ENCODE measurements around the gene RNPS1. TPM values are rescaled to one million over a fixed set of nuclear protein-coding genes. Genes with fewer than 3 reads are reported as not detected.
"Not testable (repeated sequence)": the region's sequence is repeated elsewhere in the genome, so short reads cannot be mapped to it uniquely, and the experiment has no call there.

The RNPS1 gene
- total RNA-seq, 2 donors from 2014 or later = 98.8 to 120 TPM

DNA sequence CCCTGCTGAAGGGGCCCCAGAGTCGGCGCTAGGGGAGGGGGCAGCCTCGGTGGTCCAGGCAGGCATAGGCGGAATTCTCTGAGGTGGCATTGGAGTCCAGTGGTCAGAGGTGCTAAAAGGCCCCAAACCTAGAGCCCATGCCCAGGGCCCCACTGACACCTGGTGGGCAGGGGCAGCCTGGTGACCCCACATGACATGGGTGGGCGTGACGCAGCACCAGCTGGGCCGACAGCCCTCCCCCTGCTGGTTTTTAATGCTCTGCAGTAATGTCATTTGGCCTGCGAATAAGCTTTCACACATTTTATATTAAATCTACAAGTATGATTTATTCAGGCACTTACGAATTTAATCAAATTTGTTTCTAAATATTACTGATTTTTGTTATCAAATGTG lies 2.1 kb upstream of the RNPS1 start:
- DNase-seq (no peak), ATAC-seq (no peak)
- intact Hi-C loops (cut with DNase I) = no loop called here

DNA sequence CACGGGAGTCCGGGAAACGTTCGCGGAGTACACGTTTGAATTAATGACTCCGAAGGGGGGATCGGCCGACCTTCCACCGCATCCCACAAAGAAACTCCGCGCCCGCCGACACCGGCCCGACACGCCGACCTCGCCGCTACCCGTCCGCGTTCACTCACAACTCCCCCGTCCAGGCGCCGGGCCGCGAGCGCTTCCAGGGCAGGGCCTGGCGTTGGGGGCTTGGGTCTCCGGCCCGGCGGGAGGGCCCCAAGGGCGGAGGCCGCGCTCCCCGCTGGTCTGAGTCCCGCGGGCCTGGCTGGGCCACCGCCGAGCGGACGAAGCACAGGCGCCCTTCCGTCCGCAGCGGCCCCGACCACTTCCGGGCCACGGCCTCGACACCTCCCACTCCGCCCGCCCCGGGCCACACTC lies 417 bp downstream of the RNPS1 start:
- peak; percentile 89 to 90 for ATAC-seq
- intact Hi-C loops (cut with DNase I); DNase-seq: not testable (repeated sequence)

- ATAC-seq; intact Hi-C loops (cut with DNase I): not testable (repeated sequence)
- DNase-seq = peak; percentile 13
Observed at GRCh38 chr16:2266887-2267286, 1.0 kb downstream of the RNPS1 start.

DNA sequence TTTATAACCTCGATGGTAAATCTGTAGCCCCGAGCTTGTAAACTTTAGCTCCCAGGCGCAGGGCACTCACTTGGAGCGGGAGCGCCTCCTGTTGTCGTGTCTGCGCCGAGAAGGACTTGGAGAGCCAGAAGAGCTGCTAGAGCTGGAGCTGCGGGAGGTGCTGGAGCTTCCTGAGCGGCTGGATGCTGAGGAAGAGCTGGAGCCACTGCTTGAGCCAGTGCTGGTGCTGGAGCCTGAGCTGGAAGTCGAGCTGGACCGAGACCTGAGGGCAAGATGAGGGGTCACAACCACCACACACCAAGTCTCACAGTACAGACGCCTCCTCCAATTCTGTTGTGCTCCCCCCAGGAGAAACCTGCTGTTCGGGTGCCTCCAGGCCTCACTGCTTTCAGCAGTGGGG lies 4.9 kb downstream of the RNPS1 start:
- intact Hi-C loops (cut with DNase I); ATAC-seq; DNase-seq: not testable (repeated sequence)

- no peak for ATAC-seq
- no peak for DNase-seq
- intact Hi-C loops (cut with DNase I) = no loop called here
Observed at GRCh38 chr16:2260250-2260649, 7.7 kb downstream of the RNPS1 start.

DNA sequence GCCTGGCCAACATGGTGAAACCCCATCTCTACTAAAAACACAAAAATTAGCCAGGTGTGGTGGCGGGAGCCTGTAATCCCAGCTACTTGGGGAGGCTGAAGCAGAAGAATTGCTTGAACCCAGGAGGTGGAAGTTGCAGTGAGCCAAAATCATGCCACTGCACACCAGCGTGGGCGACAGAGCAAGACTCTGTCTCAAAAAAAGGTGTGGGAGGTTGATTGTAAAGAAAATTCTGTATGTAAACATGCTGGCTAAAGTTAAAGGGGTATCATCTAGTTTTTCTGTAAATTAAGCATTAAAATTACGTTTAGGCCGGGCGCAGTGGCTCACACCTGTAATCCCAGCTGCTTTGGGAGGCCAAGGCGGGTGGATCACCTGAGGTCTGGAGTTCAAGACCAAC lies 9.4 kb downstream of the RNPS1 start:
- intact Hi-C loops (cut with DNase I); ATAC-seq: not testable (repeated sequence)
- DNase-seq = peak; percentile 4

DNA sequence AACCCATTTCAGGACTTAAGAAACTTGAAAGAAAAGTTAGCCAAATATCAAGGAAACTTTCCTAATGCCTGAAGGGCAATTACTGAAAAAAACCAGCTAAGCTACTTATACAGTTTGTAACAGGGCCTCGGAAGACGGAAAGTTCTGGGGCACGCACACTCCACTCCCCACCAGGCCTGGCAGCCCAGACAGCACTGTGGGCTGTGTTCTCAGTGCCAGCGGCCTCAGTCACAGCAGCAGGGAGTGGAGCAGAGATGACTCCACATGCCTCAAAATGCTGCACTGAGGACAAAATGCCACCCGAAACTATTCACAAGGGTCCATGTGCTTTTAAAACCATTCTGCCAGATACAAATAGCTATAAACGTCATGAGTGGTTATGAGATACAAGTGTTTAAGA lies 10.2 kb downstream of the RNPS1 start:
- DNase-seq (no peak), ATAC-seq (no peak)
- intact Hi-C loops (cut with DNase I) = no loop called here

DNA sequence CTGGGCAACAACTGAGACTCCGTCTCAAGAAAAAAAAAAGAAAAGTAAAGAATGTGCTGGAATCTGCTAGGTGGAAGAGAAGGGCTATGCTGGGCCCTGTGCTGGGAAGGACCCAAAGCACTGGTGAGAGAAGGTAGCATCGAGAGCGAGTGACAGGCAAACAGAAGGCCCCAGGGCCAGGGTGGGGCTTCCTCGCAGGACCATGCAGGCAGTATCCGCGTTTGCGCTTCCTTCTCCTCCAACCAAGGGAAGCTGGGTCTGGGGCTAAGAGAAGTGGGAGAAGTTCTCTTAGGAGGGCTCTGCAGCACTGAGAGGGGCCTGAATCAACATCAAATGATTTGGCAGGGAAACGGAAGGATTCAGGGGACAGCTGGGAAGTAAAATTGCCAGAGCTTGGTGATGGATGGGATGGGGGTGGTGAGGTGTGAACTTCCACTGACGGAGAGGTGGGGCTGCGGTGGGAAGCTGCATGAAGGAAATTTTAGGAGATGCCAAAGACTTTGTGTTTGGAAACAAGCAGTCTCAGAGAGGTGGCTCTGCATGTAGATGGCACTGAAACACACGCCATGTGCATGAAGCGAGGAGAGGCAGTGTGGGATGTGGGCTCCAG lies 11.3 kb downstream of the RNPS1 start:
- intact Hi-C loops (cut with DNase I) = no loop called here
- DNase-seq (peak; percentile 1), ATAC-seq (no peak)

- no peak for DNase-seq
- intact Hi-C loops (cut with DNase I) = no loop called here
- no peak for ATAC-seq
Observed at GRCh38 chr16:2253293-2253692, 14.6 kb downstream of the RNPS1 start.

DNA sequence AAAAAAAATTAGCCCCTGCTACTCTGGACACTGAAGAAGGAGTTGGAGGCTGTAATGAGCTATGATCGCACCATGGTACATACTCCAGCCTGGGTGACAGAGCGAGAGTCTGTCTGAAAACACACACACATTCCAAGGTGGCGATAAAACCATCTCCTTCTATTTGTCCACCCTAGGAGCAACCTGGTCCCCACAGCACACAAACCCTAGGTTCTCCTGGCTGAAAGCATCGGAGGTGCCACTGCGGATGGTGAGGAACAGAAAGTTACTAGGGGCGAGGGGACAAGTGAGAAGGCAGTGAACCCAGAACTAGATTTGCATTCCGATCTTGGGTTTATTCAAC lies 15.1 kb downstream of the RNPS1 start:
- DNase-seq = no peak
- intact Hi-C loops (cut with DNase I) = no loop called here

DNA sequence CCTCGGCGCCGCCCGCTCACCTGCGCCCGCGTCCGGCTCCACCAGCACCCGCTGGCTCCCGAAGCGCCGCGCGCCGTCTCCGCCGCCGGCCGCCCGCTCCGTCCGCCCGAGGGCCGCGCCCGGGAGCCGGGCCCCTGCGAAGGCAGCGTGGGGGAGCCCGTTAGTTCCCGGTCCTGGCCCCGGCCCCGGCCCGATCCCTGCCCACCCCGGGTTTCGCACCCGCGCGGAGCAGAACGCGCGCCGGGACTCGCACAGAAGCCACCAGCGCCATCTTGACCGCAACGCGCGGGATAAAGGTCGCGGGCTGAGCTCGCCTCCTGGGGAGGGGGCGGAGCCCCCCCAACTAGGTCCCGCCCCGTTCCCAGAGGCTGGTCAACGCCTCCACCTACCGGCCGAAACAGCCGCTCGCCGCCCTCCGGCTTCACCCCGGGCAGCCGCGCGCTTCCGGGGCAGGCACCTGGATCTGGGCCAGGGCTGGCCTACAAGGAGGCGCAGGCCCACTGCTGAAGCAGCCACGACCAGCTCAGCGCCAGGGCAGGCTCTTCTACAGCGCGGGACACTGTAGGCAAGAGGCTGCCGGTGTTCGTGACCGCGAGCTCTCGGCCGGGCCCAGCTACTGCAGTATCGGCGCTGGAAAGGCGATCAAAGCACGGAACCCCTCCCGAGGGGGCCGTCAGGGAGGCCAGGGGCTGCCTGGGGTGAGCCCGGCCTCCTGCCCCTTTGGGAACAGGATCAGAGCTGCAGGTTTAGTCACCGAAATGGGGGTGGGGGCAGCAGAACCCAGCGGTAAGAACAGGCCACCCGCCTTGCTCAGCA lies 16.4 kb downstream of the RNPS1 start, which contains the start of gene ECI1:
ECI1 (minus strand) TSS at position 292 of the 816 bp plus-strand sequence; CDS start at position 271, 21 bp downstream.
- peak; percentile 97 to 98 for ATAC-seq
- DNase-seq = peak; percentile 98
- intact Hi-C loops (cut with DNase I) = no loop called here

More for the DNA sequence above, 15.1 kb downstream of the RNPS1 start:
- ATAC-seq = no peak

GRCh38 chr16:2250652-2251295 lies 17.2 kb downstream of the RNPS1 start:
- intact Hi-C loops (cut with DNase I) = no loop called here
- no peak for ATAC-seq
- no peak for DNase-seq

DNA sequence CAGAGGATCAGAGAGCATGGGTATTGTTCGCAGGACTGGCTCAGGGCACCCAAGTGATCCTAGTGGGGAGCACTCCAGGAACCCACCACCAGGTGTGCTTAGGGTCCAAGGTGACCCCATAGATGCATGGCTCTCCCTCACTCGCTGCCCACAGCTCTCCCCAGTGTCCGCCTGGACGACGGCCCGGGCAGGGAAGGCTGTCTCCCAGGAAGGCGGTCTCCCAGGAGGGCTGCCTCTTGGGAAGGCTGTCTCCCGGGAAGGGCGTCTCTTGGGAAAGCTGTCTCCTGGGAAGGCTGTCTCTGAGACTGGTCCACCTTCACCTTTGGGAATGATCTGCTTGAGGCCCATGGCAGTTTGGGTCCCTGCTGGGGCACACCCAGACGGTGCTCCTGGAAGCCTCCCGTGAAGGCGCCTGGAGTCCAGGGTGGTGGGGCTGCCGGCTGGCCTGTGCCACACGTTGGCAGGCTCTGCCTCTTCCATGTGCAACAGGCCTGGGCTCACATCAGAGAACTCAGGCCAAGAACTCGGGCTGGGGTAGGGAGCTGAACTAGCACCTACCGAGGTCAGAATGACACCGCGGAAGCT lies 21.5 kb downstream of the RNPS1 start:
- intact Hi-C loops (cut with DNase I) = no loop called here
- no peak for DNase-seq
- ATAC-seq = peak in 1 of 2 donors; percentile 9

- ATAC-seq = no peak
- DNase-seq = no peak
- intact Hi-C loops (cut with DNase I) = no loop called here
Observed at GRCh38 chr16:2244926-2245795, 22.8 kb downstream of the RNPS1 start.

- ATAC-seq = no peak
- no peak for DNase-seq
- intact Hi-C loops (cut with DNase I) = no loop called here
Observed at GRCh38 chr16:2244301-2244700, 23.6 kb downstream of the RNPS1 start.

DNA sequence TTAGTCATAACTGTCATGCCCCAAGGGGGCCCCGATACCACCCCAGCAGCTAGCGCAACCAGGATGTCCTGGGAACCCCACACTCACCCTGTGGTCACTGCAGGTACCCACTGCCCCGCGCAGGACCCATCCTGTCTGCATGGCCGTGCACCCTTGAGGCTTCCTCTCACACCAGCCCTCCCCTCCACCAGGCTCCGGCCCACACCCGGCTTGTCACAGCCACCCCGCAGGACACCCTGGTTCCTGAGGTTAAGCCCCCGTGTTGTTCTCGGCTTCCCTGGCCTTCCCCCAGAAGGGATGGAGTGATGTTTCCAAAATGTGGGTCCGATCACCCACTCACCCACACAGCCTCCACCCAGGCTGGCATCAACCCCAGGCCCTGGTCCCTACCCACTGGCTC lies 24.1 kb downstream of the RNPS1 start:
- DNase-seq = no peak
- no peak for ATAC-seq
- intact Hi-C loops (cut with DNase I) = no loop called here

DNA sequence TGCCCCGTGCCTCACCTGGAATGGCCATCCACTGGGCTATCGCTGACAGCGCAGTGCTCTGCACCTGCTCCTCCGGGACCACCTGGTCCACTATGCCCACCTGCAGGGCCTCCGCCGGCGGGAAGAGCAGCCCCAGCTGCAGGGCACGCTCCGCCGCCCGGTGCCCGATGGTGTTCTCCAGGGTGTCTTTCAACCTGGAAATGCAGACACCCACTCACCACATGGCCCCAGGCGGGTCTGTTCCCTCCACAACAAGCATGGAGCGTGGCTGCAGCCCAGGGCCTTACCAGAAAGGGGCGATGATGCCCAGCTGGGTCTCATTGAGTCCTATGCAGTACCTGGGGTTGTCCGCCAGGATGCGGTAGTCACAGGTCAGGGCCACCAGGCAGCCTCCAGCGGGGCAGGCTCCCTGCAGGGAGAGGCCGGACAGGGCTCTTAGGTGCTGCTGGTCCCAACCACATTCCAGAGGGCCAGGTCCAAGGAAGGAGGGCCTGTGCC lies 24.8 kb downstream of the RNPS1 start:
- intact Hi-C loops (cut with DNase I) = no loop called here
- DNase-seq (no peak), ATAC-seq (no peak)

DNA sequence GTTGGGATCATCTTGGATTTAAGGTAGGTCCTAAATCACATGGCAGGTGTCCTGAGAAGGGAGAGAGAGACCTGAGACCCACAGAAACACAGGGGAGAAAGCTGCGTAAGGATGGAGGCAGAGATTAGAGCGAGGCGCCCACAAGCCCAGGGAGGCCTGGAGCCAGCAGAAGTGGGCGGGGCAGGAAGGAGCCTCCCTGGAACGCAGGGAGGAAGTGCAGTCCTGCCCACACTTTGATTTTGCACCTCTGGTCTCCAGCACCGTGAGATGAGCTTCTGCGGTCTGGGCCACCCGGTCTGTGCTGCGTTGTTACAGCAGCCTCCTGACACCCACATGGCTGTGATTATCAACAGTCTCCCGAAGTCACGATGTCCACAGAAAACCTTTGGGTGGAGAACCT lies 25.3 kb downstream of the RNPS1 start:
- DNase-seq = no peak
- no peak for ATAC-seq
- intact Hi-C loops (cut with DNase I) = no loop called here

DNA sequence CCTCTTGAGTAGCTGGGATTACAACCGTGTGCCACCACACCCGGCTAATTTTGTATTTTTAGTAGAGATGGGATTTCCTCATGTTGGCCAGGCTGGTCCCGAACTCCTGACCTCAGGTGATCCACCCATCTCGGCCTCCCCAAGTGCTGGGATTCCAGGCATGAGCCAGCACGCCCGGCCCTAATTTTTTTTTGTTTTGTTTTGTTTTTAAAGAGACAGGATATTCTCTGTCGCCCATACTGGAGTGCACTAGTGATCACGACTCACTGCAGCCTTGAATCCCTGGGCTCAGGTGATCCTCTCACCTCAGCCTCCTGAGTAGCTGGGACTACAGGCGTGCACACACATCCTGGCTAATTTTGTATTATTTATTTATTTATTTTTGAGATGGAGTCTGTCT lies 27.6 kb downstream of the RNPS1 start:
- DNase-seq; ATAC-seq; intact Hi-C loops (cut with DNase I): not testable (repeated sequence)
